Measurements from ENCODE around the gene CHD3.

CHD3 gene

DNA sequence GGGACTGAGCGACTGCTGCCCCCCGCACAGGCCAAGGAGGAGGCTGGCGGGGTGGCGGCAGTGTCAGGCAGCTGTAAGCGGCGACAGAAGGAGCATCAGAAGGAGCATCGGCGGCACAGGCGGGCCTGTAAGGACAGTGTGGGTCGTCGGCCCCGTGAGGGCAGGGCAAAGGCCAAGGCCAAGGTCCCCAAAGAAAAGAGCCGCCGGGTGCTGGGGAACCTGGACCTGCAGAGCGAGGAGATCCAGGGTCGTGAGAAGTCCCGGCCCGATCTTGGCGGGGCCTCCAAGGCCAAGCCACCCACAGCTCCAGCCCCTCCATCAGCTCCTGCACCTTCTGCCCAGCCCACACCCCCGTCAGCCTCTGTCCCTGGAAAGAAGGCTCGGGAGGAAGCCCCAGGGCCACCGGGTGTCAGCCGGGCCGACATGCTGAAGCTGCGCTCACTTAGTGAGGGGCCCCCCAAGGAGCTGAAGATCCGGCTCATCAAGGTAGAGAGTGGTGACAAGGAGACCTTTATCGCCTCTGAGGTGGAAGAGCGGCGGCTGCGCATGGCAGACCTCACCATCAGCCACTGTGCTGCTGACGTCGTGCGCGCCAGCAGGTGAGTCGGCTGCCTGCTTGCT lies 39.3 kb upstream of the CHD3 start:
- DNase-seq, result peak in 1 of 10 donors; percentile 64
- intact Hi-C loops (cut with DNase I), result no loop called here

DNA sequence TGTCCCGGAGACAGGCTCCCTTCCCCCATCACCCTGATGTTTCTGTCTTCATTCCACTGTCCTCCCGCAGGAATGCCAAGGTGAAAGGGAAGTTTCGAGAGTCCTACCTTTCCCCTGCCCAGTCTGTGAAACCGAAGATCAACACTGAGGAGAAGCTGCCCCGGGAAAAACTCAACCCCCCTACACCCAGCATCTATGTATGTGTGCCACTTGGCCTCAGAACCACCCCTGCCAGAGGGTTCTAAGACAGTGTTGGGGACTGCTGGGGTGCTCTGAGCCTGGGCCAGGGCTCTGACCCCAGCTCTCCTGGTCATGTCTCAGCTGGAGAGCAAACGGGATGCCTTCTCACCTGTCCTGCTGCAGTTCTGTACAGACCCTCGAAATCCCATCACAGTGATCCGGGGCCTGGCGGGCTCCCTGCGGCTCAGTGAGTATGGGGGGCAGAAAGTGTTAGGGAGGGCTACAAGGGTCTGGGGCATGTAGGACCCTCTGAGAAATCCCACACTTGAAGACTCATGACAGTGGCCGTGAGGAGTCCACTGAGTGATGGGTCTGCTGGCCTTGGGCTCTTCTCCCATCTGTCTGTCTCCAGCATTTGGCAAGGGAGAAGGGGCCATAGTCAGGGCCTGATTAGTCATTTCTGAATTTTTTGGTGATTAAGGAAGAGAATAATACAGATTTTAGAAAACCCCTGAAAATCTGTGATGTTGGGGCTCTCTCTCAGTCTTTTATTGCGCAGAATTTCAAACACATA lies 38.7 kb upstream of the CHD3 start:
- no peak for DNase-seq
- intact Hi-C loops (cut with DNase I), result loop anchor here (2.0 kb wide), 2 partner anchors 15 to 107 kb away; partner anchors contain the start of gene KDM6B

DNA sequence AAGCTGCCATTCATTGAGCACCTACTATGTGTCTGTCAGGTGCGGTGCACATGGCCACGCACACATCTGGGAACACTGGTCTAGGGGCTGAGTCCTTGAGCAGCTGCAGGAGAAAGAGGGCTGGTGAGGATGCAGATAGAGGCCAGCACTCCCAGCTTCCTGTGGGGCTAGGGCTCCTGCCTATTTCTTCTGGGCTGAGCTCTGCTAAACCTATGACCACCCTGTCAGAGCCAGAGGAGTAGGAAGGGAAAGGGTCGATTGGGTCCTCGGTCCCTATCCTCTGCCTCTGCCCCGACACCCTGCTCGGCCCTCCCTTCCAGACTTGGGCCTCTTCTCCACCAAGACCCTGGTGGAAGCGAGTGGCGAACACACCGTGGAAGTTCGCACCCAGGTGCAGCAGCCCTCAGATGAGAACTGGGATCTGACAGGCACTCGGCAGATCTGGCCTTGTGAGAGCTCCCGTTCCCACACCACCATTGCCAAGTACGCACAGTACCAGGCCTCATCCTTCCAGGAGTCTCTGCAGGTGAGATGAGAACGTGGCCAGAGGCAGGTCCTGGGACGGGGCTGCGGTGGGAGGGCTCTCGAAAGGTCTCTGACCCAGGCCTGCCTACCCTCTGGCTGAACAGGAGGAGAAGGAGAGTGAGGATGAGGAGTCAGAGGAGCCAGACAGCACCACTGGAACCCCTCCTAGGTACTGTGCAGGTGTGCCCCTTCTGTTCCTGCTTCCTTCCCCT lies 37.7 kb upstream of the CHD3 start:
- DNase-seq, result peak in 2 of 10 donors; percentile 69 to 72
- intact Hi-C loops (cut with DNase I), result loop anchor here (1.0 to 2.0 kb wide), 3 partner anchors 16 to 108 kb away; partner anchors contain the start of gene KDM6B

DNA sequence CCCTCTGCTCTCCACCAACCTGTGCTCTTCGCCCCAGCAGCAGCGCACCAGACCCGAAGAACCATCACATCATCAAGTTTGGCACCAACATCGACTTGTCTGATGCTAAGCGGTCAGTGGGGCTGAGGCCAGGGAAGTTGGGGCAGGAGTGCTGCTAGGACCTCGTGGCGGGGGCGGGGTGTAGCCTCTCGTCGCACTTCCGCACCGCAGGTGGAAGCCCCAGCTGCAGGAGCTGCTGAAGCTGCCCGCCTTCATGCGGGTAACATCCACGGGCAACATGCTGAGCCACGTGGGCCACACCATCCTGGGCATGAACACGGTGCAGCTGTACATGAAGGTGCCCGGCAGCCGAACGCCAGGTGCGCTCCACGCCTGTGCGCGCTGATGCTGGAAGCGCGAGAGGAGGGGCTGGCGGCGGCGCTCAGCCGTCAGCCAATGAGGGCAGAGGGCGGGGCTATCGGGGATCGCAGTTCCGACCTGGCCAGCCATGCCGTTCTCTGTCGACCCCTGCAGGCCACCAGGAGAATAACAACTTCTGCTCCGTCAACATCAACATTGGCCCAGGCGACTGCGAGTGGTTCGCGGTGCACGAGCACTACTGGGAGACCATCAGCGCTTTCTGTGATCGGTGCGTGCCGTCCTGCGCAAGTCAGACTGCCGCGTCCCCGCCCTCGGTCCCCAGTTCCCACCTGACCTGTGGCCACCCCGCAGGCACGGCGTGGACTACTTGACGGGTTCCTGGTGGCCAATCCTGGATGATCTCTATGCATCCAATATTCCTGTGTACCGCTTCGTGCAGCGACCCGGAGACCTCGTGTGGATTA lies 36.9 kb upstream of the CHD3 start:
- intact Hi-C loops (cut with DNase I), result loop anchor here (1.0 to 2.0 kb wide), 3 partner anchors 17 to 109 kb away; partner anchors contain the start of gene KDM6B
- peak; percentile 84 to 99 (median 92) for DNase-seq

DNA sequence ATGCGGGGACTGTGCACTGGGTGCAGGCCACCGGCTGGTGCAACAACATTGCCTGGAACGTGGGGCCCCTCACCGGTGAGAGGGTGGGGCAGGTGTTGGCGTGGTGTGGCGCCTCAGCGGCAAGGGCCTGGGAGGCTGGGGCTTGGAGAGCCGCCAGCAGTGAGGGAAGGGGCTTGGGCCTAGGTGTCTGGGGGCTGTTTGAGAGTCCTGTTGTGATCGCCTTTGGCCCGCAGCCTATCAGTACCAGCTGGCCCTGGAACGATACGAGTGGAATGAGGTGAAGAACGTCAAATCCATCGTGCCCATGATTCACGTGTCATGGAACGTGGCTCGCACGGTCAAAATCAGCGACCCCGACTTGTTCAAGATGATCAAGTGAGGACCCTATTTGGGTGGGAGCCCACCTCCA lies 36.3 kb upstream of the CHD3 start:
- intact Hi-C loops (cut with DNase I), result no loop called here
- DNase-seq, result no peak

DNA sequence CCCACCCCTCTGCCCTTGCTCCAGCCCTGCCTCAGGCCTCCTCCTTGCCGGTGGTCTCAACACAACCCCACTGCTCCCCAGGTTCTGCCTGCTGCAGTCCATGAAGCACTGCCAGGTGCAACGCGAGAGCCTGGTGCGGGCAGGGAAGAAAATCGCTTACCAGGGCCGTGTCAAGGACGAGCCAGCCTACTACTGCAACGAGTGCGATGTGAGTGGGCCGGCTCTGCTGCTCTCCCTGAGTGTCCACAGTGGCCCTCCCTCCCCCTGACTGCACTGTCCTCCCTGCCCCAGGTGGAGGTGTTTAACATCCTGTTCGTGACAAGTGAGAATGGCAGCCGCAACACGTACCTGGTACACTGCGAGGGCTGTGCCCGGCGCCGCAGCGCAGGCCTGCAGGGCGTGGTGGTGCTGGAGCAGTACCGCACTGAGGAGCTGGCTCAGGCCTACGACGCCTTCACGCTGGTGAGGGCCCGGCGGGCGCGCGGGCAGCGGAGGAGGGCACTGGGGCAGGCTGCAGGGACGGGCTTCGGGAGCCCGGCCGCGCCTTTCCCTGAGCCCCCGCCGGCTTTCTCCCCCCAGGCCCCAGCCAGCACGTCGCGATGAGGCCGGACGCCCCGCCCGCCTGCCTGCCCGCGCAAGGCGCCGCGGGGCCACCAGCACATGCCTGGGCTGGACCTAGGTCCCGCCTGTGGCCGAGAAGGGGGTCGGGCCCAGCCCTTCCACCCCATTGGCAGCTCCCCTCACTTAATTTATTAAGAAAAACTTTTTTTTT lies 35.5 kb upstream of the CHD3 start:
- DNase-seq, result peak in 1 of 10 donors; percentile 77
- intact Hi-C loops (cut with DNase I), result no loop called here

DNA sequence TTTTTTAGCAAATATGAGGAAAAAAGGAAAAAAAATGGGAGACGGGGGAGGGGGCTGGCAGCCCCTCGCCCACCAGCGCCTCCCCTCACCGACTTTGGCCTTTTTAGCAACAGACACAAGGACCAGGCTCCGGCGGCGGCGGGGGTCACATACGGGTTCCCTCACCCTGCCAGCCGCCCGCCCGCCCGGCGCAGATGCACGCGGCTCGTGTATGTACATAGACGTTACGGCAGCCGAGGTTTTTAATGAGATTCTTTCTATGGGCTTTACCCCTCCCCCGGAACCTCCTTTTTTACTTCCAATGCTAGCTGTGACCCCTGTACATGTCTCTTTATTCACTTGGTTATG lies 34.9 kb upstream of the CHD3 start:
- intact Hi-C loops (cut with DNase I), result no loop called here
- DNase-seq, result peak in 2 of 10 donors; percentile 55 to 84

DNA sequence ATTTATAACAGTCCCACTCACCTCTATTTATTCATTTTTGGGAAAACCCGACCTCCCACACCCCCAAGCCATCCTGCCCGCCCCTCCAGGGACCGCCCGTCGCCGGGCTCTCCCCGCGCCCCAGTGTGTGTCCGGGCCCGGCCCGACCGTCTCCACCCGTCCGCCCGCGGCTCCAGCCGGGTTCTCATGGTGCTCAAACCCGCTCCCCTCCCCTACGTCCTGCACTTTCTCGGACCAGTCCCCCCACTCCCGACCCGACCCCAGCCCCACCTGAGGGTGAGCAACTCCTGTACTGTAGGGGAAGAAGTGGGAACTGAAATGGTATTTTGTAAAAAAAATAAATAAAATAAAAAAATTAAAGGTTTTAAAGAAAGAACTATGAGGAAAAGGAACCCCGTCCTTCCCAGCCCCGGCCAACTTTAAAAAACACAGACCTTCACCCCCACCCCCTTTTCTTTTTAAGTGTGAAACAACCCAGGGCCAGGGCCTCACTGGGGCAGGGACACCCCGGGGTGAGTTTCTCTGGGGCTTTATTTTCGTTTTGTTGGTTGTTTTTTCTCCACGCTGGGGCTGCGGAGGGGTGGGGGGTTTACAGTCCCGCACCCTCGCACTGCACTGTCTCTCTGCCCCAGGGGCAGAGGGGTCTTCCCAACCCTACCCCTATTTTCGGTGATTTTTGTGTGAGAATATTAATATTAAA lies 34.4 kb upstream of the CHD3 start:
- intact Hi-C loops (cut with DNase I), result no loop called here

DNA sequence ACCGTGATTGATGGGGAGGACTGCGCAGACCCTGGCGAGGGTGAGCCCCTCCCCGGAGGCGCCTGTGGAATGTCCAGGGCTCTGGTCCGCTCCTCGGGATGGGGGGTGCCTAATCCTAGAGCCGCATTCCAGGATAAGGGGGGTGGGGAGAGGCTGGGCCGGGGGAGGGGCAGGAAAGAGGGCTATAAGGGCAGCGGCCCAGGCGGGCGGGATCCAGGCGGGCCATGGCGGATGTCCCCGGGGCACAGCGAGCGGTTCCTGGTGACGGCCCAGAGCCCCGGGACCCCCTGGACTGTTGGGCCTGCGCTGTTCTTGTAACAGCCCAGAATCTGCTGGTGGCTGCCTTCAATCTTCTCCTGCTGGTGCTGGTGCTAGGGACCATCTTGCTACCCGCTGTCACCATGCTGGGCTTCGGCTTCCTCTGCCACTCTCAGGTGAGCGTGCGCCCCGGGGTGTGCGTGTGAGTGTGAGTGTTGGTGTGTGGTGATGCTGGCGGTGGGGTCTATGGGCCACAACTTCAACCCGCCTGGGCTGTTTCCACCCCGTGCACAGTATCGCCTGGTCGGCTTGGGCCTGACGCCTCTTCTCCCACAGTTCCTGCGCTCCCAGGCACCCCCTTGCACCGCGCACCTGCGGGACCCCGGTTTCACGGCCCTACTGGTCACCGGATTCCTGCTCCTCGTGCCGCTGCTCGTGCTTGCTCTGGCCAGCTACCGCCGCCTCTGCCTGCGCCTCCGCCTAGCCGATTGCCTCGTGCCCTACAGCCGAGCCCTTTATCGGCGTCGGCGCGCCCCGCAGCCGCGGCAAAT lies 33.5 kb upstream of the CHD3 start, which contains the start of gene TMEM88:
Gene TMEM88, plus strand, starts transcription at position 216 of the 809 bp plus-strand sequence. Its CDS starts 9 bp downstream, at position 225.
- DNase-seq, result peak in 2 of 10 donors; percentile 79 to 83
- intact Hi-C loops (cut with DNase I), result no loop called here

More for the DNA sequence above, 34.4 kb upstream of the CHD3 start:
- DNase-seq, result peak in 2 of 10 donors; percentile 67 to 76

DNA sequence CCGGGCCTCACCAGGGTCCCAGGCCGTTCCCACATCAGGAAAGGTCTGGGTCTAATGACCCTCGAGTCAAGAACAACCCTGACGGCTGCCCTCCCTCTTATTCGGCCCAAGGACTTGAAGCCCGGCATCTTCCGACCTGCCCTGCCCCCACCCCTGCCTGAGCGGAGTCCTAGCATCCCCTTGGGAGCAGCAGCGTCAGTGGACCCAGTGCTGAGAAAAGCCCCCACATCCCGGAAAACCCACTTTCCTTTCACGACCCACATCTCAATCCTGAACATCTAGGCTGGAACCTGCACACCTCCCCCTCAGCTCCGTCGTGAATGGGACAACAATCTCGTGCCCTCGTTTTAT lies 33.0 kb upstream of the CHD3 start:
- DNase-seq, result peak in 1 of 10 donors; percentile 84
- intact Hi-C loops (cut with DNase I), result no loop called here

DNA sequence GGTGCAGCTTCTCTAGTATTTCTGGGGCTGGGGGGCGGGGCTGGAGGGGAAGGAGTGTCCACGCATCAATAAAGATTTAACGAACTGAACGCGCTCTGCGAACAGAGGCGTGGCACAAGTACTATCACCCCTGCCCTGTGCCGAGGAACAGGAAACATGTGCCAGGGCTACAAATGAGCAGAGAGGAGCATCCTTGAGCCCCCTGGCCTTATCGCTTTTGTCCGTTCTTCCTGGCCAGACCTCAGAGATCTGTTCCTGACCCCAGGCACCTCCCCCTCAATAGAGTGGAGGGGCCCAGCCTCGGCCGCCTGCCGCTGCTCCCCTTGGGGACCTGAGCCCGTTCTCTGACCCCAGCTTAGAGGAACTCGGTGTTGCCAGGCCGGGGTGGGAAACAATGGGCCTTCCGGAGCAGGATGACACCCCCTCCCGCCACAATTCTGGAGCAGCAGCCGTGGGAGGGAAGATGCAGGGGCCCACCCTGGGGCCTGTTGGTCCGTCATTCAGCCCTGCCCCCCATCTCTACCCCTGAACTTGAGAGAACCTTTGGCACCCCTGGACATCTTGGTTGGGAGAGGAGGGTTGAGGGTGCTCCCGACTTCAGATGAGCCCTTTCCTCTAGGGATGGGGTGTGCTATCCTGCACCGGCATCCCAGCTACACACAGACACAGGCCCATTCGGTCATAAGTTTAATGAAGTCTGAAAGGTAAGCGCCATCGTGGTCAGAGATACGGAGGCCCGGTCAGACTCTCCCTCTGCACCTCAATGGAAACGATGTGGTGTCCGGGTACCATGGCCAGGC lies 32.4 kb upstream of the CHD3 start:
- intact Hi-C loops (cut with DNase I), result no loop called here
- DNase-seq, result peak in 2 of 10 donors; percentile 62 to 68

DNA sequence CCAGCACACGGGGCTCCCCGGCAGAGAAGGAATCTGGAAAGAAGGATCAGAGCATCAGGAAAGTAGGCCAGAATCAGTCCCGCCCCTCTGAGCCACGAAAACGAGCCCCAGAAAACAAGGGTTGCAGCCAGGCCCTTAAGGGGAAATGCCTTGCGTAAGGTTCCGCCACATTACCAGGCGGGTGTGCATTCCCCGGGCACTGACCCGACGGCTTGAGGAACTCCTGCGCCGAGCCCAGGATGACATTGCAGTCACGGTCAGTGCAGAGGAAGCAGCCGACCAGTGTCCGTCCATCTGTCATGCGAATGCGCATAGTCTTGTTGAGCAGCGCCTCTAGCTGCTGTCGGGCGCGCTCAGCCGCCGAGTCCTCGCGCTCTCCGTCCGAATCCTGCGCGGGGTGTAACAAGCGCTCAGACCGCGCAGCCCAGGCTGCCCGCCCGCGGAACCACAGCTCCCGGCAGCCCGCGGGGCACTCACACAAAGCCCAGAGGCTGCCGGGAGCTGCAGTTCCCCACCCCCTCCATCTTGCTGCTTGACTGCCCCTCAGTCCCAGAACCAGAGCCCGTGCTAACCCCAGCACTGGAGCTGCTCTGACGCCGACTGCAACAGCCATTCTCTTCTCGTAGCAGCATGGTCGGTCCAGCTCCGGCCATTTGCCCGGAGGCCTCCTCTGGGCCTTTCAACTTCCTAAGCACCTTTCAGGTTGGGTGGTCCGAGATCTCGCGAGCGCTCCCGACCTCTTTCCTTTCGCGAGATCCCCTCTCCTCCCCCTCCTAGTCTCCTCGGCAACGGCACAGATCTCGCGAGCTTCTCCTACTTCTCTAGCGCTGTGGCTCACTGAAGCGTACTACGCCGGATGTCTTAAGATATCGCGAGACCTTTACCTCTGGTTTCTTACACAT lies 31.5 kb upstream of the CHD3 start, which contains the start of gene NAA38:
Gene NAA38, minus strand, starts transcription at position 749 of the 902 bp plus-strand sequence. Its CDS starts 96 bp downstream, at position 653.
- peak; percentile 90 to 99 (median 93) for DNase-seq
- intact Hi-C loops (cut with DNase I), result loop anchor here (1.0 kb wide), 1 partner anchor 58 kb away; no protein-coding TSS in a partner anchor

DNA sequence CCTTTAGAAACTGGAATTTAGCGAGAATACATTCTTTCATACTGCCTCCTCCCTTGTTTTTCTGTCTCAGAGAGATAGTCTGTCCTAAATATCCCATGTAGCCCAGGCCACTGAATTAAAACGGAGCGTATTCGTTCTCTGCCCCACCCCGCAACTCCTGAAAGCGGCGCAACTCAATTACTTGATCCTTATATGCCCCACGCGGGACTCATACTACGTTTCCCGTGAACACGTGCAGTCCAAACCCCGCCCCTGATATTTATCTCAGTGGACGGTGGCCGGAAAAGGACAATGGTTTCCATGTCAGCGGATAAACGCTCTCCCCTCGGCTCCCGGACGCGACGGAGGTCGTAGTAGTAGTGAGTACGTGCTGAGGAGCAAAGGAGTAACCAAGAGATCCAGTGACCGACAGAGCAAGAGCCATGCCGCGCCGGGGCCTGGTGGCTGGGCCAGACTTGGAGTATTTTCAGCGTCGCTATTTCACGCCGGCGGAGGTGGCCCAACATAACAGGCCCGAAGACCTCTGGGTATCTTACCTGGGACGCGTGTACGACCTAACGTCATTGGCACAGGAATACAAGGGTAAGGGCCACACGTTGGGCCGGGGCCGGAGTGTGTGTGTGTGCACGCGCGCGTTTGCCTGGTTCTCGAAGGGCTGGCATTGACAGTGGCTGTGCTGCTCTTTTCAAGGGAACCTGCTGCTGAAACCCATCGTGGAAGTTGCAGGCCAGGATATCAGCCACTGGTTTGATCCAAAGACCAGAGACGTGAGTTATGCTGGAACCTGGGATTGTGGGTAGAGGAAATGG lies 30.7 kb upstream of the CHD3 start, which contains the start of gene CYB5D1:
Gene CYB5D1, plus strand, starts transcription at position 291 of the 809 bp plus-strand sequence. Its CDS starts 132 bp downstream, at position 423.
- intact Hi-C loops (cut with DNase I), result loop anchor here (1.0 kb wide), 2 partner anchors 57 to 183 kb away; no protein-coding TSS in a partner anchor

DNA sequence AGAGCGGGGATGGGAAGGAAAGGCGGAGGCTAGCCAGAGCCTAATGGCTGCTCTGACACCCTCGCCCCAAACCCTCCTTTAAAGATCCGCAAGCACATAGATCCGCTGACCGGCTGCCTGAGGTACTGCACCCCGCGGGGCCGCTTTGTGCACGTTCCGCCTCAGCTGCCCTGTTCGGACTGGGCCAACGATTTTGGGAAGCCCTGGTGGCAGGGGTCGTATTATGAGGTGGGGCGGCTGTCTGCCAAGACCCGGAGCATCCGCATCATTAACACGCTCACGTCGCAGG lies 30.1 kb upstream of the CHD3 start:
- intact Hi-C loops (cut with DNase I), result loop anchor here (1.0 kb wide), 1 partner anchor 183 kb away; no protein-coding TSS in a partner anchor
- DNase-seq, result peak in 4 of 10 donors; percentile 32 to 90 (median 85)

More for the DNA sequence above, 30.7 kb upstream of the CHD3 start, which contains the start of gene CYB5D1:
- peak; percentile 84 to 98 (median 92) for DNase-seq

DNA sequence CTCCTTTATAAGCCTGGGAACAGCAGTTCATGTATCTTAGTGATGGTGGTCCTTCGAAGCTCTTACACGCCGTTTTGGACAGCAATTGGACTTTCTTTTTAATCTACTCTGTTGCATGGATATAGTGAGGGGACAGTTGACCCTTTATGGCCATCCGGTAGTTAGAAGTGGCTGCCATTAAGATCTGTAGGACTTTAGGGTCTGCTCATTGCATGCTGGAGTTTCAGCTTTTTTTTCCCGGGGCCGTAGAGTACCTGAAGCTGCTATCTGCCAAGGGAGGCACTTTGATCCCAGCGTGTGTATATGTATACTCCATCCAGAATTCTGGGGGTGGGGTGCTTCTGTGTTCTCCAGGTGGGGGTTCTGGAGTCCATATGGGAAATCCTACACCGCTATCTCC lies 29.6 kb upstream of the CHD3 start:
- intact Hi-C loops (cut with DNase I), result no loop called here

More for the DNA sequence above, 29.6 kb upstream of the CHD3 start:
- no peak for DNase-seq
